ENCODE results near the gene SPIC.

SPIC gene

DNA sequence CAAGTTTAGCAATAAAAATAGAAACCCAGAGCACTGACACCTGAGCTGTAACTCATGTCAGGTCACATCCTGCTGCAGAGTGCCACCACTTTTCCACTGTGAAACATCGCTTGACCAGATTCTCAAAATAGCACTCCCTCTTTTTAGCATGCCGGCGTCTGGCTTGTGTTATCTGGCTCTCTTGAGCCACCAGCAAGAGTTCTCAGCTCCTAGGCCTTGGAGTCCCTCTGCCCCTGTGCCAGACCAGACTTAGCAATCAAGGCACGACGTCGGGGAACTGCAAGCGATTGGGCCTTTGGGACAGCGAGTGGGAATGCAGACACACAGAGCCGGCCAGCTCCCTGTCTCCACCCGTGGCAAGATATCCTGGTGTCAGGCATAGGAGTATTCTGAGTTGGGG lies 52.5 kb downstream of the SPIC start:
- DNase-seq (ENCODE audit: low read depth, low spot score), result no peak

DNA sequence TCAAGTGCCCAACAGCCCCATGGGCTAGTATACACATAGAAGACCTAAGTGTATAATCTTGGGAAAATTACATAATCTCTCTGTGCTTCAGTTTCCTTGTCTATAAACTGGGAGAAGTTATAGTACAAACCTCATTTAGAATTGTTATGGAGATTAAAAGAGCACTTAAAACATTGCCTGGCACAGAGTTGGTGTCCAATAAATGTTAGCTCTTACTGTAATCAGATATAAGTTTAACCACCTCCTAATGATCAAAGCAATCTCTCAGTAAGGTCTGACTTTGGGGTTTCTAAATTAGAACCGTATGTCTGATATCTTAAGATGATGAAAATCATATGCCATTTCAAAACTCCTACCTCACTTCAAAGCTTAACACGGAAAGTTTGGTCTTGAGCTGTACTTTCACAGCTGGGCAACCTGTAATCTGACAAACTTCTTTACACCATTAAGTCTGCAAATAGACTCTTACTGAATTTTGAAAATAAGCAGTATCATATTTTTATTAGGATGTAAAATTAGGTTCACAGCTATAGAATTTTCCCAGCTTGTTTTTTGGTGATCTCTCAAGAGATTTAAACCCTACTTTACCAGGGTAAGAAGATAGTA lies 61.0 kb downstream of the SPIC start:
- no peak for DNase-seq (ENCODE audit: low read depth, low spot score)

All from activated CD4-positive, CD25-positive, alpha-beta regulatory T cell treated with anti-CD3 and anti-CD28 coated beads, Interleukin-2, amount 50 U/mL, for 16 hours (primary cell).